ENCODE measurements around the gene TRPM2.

DNA sequence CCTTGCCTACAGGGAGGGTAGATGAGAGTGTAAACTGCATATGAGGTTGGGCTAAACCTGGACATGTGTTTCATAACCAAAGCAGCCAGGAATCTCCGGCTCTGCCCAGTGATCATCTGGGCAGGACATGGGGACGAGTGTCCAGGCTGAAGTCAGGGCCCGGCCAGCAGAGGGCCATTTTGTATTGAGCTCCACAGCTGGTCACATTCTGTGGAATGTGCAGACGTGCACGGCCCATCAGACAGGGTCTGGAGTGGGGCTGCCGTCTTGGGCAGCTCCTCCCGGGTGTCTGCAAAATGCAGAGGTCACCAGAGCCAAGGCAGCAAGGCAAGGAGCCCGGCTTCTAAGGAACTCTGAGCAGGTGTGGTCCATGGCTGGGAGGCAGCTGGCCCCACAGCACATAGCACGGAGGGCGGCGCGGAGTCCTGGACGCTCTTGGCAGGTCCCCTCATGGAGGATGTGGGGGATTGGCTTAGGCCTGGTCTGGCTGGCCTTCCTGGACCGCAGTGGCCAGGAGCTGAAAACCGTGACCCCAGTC lies 108.1 kb downstream of the TRPM2 start:
- TF ChIP-seq, protein P1, sequence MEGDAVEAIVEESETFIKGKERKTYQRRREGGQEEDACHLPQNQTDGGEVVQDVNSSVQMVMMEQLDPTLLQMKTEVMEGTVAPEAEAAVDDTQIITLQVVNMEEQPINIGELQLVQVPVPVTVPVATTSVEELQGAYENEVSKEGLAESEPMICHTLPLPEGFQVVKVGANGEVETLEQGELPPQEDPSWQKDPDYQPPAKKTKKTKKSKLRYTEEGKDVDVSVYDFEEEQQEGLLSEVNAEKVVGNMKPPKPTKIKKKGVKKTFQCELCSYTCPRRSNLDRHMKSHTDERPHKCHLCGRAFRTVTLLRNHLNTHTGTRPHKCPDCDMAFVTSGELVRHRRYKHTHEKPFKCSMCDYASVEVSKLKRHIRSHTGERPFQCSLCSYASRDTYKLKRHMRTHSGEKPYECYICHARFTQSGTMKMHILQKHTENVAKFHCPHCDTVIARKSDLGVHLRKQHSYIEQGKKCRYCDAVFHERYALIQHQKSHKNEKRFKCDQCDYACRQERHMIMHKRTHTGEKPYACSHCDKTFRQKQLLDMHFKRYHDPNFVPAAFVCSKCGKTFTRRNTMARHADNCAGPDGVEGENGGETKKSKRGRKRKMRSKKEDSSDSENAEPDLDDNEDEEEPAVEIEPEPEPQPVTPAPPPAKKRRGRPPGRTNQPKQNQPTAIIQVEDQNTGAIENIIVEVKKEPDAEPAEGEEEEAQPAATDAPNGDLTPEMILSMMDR (IDR thresholded peaks at IDR 0.05; ENCODE audit: borderline replicate concordance, extremely low read depth, low read length, poor library complexity, severe bottlenecking), result no peak
- no peak for TF ChIP-seq EZH2 (IDR thresholded peaks at IDR 0.05; ENCODE audit: borderline replicate concordance, low read depth, low read length, severe bottlenecking)

All from DND-41 (cell line).